Thoracic aorta (tissue), 2 donors: ENCODE measurements around the gene PARD3. TPM values are rescaled to one million over a fixed set of nuclear protein-coding genes. Genes with fewer than 3 reads are reported as not detected.
"Not testable (repeated sequence)": the region's sequence is repeated elsewhere in the genome, so short reads cannot be mapped to it uniquely, and the experiment has no call there.

ENCODE experiments used
- ATAC-seq: fragments of 150-250 bp; one replicate; pipeline ENCODE4 v1.8.0; 2017; ENCODE audit warnings: low read depth; ENCODE audit not compliant: insufficient number of reproducible peaks, low FRiP score
- DNase-seq: peaks from one replicate; pipeline ENCODE4 v3.0.0-alpha.2; 2020; ENCODE audit warnings: low spot score
- H3K27ac ChIP-seq, 2 donors: fragments of 200-600 bp; sonication (generic); 1 replicate in 1 of 2; 2 replicates in 1 of 2; pipeline ENCODE4 v1.5.1; 2016; ENCODE audit warnings: mild to moderate bottlenecking in 2 of 2, moderate library complexity in 2 of 2
- H3K27me3 ChIP-seq: fragments of 200-600 bp; sonication (generic); replicated peaks from 2 replicates; pipeline ENCODE4 v1.6.0; 2016; ENCODE audit warnings: mild to moderate bottlenecking; ENCODE audit not compliant: insufficient read depth
- H3K36me3 ChIP-seq: fragments of 200-600 bp; sonication (generic); one replicate; pipeline ENCODE4 v1.5.1; 2016
- H3K4me1 ChIP-seq, 2 donors: fragments of 200-600 bp; sonication (generic); 1 replicate in 1 of 2; 2 replicates in 1 of 2; pipeline versions ENCODE4 v1.5.1 to v1.6.0; 2016; ENCODE audit warnings: low read depth in 2 of 2, mild to moderate bottlenecking in 1 of 2; ENCODE audit not compliant: control insufficient read depth in 1 of 2
- H3K4me3 ChIP-seq: fragments of 200-600 bp; sonication (generic); 2 replicates; pipeline ENCODE4 v1.5.1; 2016; ENCODE audit warnings: mild to moderate bottlenecking
- H3K9me3 ChIP-seq: fragments of 200-600 bp; sonication (generic); 2 replicates; pipeline ENCODE4 v1.5.1; 2016
- total RNA-seq, 2 donors: library from RNA; depleted of rRNA; stranded (reverse); fragments of >200 nt; gene quantifications; one replicate each; pipeline versions ENCODE4 v1.1.0 to v1.2.3, GENCODE V29; 2016
- TF ChIP-seq, protein P1 (sequence below): fragments of 200-600 bp; sonication (generic); IDR thresholded peaks from one replicate; pipeline ENCODE4 v1.5.1; 2019; ENCODE audit warnings: antibody characterized with exemption

PARD3 gene
- total RNA-seq, 2 donors from 2014 or later, result 16.7 to 34.5 TPM

- ATAC-seq (no peak), DNase-seq (no peak)
- TF ChIP-seq, protein P1, sequence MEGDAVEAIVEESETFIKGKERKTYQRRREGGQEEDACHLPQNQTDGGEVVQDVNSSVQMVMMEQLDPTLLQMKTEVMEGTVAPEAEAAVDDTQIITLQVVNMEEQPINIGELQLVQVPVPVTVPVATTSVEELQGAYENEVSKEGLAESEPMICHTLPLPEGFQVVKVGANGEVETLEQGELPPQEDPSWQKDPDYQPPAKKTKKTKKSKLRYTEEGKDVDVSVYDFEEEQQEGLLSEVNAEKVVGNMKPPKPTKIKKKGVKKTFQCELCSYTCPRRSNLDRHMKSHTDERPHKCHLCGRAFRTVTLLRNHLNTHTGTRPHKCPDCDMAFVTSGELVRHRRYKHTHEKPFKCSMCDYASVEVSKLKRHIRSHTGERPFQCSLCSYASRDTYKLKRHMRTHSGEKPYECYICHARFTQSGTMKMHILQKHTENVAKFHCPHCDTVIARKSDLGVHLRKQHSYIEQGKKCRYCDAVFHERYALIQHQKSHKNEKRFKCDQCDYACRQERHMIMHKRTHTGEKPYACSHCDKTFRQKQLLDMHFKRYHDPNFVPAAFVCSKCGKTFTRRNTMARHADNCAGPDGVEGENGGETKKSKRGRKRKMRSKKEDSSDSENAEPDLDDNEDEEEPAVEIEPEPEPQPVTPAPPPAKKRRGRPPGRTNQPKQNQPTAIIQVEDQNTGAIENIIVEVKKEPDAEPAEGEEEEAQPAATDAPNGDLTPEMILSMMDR, result no peak
- Histone ChIP-seq H3K36me3 (no peaks in the 10 kb centered on the region), H3K9me3 (no peaks in the 10 kb centered on the region), H3K27ac (no peak overlapping the region), H3K4me3 (no peak overlapping the region), H3K27me3 (no peaks in the 10 kb centered on the region), H3K4me1 (no peaks in the 10 kb centered on the region)
Measured at GRCh38 chr10:34444223-34445183, 370.6 kb downstream of the PARD3 start.

DNA sequence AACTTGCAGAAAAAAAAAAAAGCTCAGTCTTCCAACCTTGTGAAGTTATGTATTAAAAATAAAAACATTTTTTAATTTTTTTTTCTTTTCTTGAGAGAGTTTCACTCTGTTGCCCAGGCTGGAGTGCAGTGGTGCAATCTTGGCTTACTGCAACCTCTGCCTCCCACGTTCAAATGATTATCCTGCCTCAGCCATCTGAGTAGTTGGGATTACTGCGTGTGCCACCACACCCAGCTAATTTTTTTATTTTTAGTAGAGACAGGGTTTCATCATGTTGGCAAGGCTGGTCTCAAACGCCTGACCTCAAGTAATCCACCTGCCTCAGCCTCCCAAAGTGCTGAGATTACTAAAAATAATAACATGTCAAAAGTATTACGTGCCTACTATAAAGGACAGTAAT, 375.7 kb downstream of the PARD3 start:
- H3K9me3 ChIP-seq, H3K4me3 ChIP-seq, DNase-seq, H3K4me1 ChIP-seq, H3K27me3 ChIP-seq, ATAC-seq, H3K36me3 ChIP-seq, H3K27ac ChIP-seq: not testable (repeated sequence)

DNA sequence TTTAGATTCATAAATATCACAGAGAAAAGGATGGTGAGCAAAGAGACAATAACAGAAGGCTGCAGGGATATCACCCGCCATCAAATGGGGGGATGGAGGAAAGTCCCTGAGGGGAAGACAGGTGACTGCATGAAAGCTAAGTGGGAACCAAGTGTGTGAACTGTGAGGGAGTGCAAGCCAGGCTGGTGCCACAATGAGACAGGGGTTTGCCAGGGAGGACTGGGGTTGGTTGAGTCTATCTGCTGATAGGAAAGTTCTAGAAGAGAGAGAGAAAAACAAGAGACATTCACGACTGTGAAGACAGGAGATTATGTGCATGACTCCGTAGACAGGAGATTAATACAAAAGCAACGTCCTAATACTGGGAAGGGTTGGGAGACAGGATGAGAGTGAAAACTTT, 376.4 kb downstream of the PARD3 start:
- no peaks in the 10 kb centered on the region for H3K9me3 ChIP-seq
- H3K4me3 ChIP-seq, result no peak overlapping the region
- DNase-seq (no peak), ATAC-seq (no peak)
- H3K27ac ChIP-seq, result no peak overlapping the region
- H3K4me1 ChIP-seq, result peaks cover 3 to 15% of the 10 kb centered on the region in 2 donors
- no peaks in the 10 kb centered on the region for H3K27me3 ChIP-seq
- TF ChIP-seq, protein P1, result no peak
- no peaks in the 10 kb centered on the region for H3K36me3 ChIP-seq

- TF ChIP-seq, protein P1, result no peak
- peaks cover 3 to 23% of the 10 kb centered on the region in 2 donors for H3K4me1 ChIP-seq
- no peaks in the 10 kb centered on the region for H3K27me3 ChIP-seq
- DNase-seq, result no peak
- no peak for ATAC-seq
- H3K4me3 ChIP-seq, result no peak overlapping the region
- no peaks in the 10 kb centered on the region for H3K36me3 ChIP-seq
- H3K27ac ChIP-seq, result no peak overlapping the region
- no peaks in the 10 kb centered on the region for H3K9me3 ChIP-seq
Measured at GRCh38 chr10:34437906-34438305, 377.2 kb downstream of the PARD3 start.

DNA sequence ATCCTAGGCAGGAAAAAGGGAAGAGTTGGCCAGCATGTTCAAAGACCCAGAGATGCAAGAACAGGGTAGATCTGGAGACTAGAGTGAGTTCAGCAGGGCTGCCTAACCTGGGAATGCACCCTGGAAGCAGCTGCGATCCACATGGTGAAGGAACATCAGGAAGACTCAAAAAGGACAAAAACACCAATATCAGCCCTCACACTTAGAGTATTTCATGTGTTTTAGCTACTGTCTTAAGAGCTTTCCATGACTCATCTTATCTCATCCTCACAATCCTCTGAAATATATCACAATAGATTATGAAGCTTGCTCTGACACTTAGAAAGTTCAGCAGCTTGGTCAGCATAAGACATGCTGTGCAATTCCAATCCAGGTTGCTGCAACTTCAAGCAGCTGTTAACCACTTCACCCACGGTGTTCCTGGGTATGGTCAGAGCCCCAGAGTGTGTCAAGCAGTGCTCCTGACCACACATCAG, 380.9 kb downstream of the PARD3 start:
- H3K4me3 ChIP-seq, result no peak overlapping the region
- H3K4me1 ChIP-seq, result peaks cover 8 to 31% of the 10 kb centered on the region in 2 donors
- H3K36me3 ChIP-seq, result no peaks in the 10 kb centered on the region
- no peaks in the 10 kb centered on the region for H3K9me3 ChIP-seq
- DNase-seq (no peak), ATAC-seq (no peak)
- TF ChIP-seq, protein P1, result no peak
- no peak overlapping the region for H3K27ac ChIP-seq
- no peaks in the 10 kb centered on the region for H3K27me3 ChIP-seq
